GM21390 (cell line): Measurements from ENCODE around the gene NCKAP5.

ENCODE experiments used
- ATAC-seq: cut with Tn5 transposase; IDR thresholded peaks from one replicate; pipeline ENCODE4 v1.9.1; 2021; ENCODE audit not compliant: unreplicated experiment

NCKAP5 gene

GRCh38 chr2:133574620-133575019 lies 6.4 kb upstream of the NCKAP5 start:
- ATAC-seq, result no peak

- ATAC-seq, result no peak
These were observed 5.9 kb upstream of the NCKAP5 start for GRCh38 chr2:133574186-133574585.

DNA sequence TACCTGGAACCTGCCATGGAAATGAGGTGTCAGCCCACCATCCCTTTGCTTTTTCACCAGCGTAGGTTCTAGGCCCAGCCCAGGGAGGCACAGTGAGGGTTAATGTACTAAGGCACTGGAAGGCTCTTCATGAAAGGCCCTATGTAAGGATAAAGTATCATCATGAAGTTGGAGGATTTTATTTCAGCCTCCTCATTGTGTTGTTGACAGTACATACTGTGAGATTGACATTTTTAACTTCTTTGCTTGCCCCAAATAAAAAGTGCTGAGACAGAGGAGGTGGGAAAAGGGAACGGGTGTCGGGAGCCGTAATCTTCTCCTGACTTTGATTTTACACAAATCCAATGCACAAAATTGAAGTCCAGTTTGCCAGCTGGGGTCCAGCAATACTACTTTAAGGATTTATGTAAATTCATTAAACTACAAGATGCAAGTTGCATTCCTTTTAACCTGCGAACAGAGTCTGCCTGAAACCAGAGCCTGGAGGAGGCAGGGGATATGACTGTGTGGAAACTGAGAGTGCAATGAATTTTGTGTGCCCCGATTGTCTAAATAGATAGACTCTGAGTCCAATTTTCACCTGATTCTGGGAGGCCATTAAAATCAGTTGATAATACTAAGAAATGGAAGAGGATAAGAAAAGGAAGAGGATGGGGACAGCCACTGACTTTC lies 5.4 kb upstream of the NCKAP5 start:
- no peak for ATAC-seq

GRCh38 chr2:133571249-133571648 lies 3.0 kb upstream of the NCKAP5 start:
- ATAC-seq, result no peak

GRCh38 chr2:133570542-133570941 lies 2.3 kb upstream of the NCKAP5 start:
- no peak for ATAC-seq

DNA sequence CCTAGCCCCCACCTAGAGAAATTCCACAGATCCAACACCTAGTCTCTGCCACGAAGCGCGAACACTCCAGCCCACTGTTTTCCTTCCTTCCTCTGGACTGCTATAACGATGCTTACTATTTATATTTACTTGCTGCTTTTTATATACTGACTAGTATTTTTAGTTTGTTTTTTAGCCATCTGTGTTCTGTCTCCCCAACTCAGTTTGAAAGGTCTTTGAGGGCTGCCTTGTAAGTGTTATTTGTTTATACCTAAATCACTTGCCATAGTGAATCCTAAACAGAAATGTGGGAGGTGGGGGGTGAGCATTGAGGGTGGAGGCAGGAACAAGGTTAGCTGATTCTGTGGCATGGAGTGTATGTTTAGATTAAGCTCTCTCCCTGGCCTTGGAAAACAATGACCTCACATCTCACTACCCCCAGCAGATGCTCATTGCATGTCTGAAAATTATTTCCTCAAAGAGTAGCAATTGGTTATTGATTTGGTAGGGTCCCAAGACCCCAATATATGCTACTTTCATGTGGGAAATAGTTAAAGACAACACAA lies 1.1 kb upstream of the NCKAP5 start:
- no peak for ATAC-seq

GRCh38 chr2:133568598-133568997 lies 335 bp upstream of the NCKAP5 start:
- ATAC-seq, result no peak

GRCh38 chr2:133562558-133562957 lies 5.7 kb downstream of the NCKAP5 start:
- no peak for ATAC-seq

DNA sequence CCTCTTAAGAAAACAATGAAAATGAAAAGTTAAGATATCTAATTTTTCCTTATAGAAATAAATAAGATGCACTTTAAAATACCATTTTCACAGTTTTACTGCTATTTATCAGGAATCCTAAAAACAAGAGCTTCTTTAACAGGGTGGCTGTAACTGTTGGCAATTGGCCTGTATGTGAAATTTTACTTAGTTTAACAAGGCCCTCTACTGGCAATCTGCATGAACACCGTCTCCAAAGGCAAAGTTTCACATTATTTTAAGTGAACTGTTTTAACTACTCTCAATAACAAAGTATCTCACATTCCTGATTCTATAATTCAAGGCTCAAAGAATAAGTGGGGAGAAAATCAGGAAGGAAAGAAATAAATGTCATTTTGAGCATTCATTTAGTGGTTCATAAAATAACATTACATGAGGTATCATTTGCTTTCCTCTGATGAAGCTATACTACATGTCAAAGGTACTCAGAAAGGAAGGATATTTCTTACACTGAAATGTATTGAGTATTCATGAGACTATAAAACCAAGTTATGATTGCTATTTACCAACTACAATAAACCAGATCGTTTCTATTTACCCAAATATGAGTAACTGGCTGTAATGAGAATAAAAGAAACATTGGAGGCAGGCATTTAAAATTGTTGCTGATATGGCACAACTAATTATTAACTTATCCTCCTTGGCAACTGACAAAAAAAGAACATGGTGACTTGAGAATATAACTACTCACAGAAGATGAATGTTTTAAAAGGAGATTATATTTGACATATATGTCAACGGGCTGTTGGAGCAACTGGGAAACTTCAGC lies 7.0 kb downstream of the NCKAP5 start:
- no peak for ATAC-seq

GRCh38 chr2:133557614-133558013 lies 10.6 kb downstream of the NCKAP5 start:
- ATAC-seq, result no peak

- ATAC-seq, result no peak
These were observed 14.3 kb downstream of the NCKAP5 start for GRCh38 chr2:133553838-133554408.

DNA sequence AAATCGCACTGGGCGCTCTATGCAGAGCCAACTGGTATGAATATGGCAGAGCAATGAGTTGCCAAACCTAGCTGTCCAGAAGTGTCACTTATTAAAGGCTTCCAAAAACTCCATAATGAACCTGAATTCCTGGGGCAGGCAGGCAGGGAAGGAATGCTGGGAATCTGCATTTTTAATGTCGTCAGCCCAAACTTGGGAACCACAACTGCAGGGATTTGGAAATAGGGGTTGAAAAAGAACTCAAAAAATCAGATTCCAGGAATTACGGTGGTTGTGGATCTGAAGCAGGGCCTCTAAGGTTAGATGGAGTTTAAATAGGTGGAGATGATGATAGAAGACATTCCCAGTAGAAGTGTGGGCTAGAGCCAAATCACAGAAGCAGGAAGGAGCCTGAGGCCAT lies 15.0 kb downstream of the NCKAP5 start:
- no peak for ATAC-seq

- no peak for ATAC-seq
These were observed 15.4 kb downstream of the NCKAP5 start for GRCh38 chr2:133552821-133553220.

DNA sequence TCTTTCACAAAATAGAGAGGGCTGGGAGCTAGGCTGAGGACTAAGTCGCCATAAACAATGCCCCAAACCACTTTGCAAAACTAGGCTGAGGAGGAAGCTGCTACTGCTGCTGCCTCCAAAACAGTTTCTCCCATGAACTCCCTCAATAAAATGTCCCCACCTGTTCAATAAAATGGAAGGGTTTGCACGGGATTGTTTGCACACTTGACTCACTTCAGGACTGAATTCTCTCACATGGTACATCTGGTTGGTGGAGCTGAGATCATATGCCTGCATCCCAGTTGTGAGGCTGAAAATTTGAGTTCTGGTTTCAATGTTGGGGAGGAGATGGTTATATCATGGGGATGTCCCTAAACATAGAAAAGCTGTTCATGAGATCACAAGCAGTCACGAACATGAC lies 26.5 kb downstream of the NCKAP5 start:
- no peak for ATAC-seq

DNA sequence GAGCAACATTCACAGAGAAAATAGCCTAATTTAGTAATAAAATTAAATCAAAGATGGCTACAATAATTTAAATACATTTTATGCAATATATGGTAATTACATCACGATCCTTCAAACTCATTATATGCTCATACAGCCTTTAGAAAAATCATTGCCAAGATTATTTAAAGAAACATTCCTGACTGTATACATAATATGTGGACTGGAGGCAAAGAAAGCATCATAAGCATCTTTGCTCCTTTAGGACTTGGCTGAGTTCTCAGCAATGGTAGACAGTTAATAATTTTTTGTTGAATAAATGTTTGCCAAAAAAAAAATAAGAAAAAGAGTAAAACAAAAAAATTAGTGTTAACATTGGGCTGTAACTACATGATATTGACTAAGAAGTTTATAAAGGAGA lies 26.9 kb downstream of the NCKAP5 start:
- ATAC-seq, result no peak

- ATAC-seq, result no peak
These were observed 35.3 kb downstream of the NCKAP5 start for GRCh38 chr2:133532919-133533318.

- no peak for ATAC-seq
These were observed 36.9 kb downstream of the NCKAP5 start for GRCh38 chr2:133531382-133531781.

GRCh38 chr2:133530645-133531044 lies 37.6 kb downstream of the NCKAP5 start:
- no peak for ATAC-seq

- no peak for ATAC-seq
These were observed 41.5 kb downstream of the NCKAP5 start for GRCh38 chr2:133526530-133527300.

- ATAC-seq, result no peak
These were observed 42.4 kb downstream of the NCKAP5 start for GRCh38 chr2:133525613-133526529.
